H1 (cell line): ENCODE results near the gene EPHA6. TPM values are rescaled to one million over a fixed set of nuclear protein-coding genes. Genes with fewer than 3 reads are reported as not detected.

Experiments used
- CTCF ChIA-PET: fragments of 300-600 bp; sonication (Branson Sonifier 250); formaldehyde crosslinking; loops from one replicate; lab custom pipeline; 2021; ENCODE audit not compliant: partially characterized antibody; lab: Charles Lee
- POLR2A ChIA-PET: fragments of 300-600 bp; sonication (Branson Sonifier 250); formaldehyde crosslinking; loops from one replicate; lab custom pipeline; 2021; ENCODE audit warnings: inconsistent platforms; ENCODE audit not compliant: partially characterized antibody; lab: Charles Lee
- DNase-seq, 2 experiments: peaks; one replicate each; pipeline versions ENCODE4 v3.0.0 to v3.0.0-alpha.2; 2010 to 2022; ENCODE audit warnings: low spot score in 2 of 2, low read depth in 1 of 2, mixed read lengths in 1 of 2
- FAIRE-seq: peaks from 2 replicates; lab custom pipeline; 2011; peaks lifted over from hg19 to GRCh38; lab: Jason Lieb, UNC
- H2AFZ ChIP-seq: 2 replicates; pipeline ENCODE4 v1.8.1; 2012; ENCODE audit warnings: low read length, inconsistent platforms
- H2AK5ac ChIP-seq: 2 replicates; pipeline ENCODE4 v1.6.1; 2013; ENCODE audit warnings: low read depth, low read length
- H2BK120ac ChIP-seq: replicated peaks from 2 replicates; pipeline ENCODE3; 2013; ENCODE audit warnings: low read depth, low read length, inconsistent platforms
- H2BK12ac ChIP-seq: 2 replicates; pipeline ENCODE4 v1.6.1; 2013; ENCODE audit warnings: low read depth, low read length
- H2BK15ac ChIP-seq: 2 replicates; pipeline ENCODE4 v1.6.1; 2013; ENCODE audit warnings: low read length
- H2BK20ac ChIP-seq: 2 replicates; pipeline ENCODE4 v1.6.1; 2013; ENCODE audit warnings: low read length
- H2BK5ac ChIP-seq: 2 replicates; pipeline ENCODE4 v1.6.1; 2013; ENCODE audit warnings: low read depth, low read length
- H3K14ac ChIP-seq: 2 replicates; pipeline ENCODE4 v1.6.1; 2013; ENCODE audit warnings: inconsistent platforms; ENCODE audit not compliant: insufficient read length
- H3K18ac ChIP-seq: 2 replicates; pipeline ENCODE4 v1.6.1; 2013; ENCODE audit warnings: low read length; ENCODE audit errors: extremely low read depth
- H3K23ac ChIP-seq: 2 replicates; pipeline ENCODE4 v1.6.1; 2013; ENCODE audit warnings: inconsistent platforms; ENCODE audit not compliant: insufficient read length
- H3K23me2 ChIP-seq: 2 replicates; pipeline ENCODE4 v1.6.1; 2013; ENCODE audit warnings: low read depth, low read length
- H3K27ac ChIP-seq: 2 replicates; pipeline ENCODE4 v1.6.1; 2011; ENCODE audit warnings: low read depth, low read length, inconsistent platforms
- H3K27me3 ChIP-seq, 4 experiments: replicated peaks in 1 of 4; 1 replicate in 1 of 4; 2 replicates in 3 of 4; pipeline versions ENCODE4 v1.6.1 to v1.8.1; 2011 to 2013; ENCODE audit warnings: low read length in 3 of 4, mild to moderate bottlenecking in 3 of 4, inconsistent platforms in 2 of 4, mixed read lengths in 2 of 4, moderate library complexity in 1 of 4; ENCODE audit not compliant: control insufficient read depth in 3 of 4, insufficient read depth in 3 of 4; ENCODE audit errors: extremely low read depth in 1 of 4
- H3K36me3 ChIP-seq, 4 experiments: 2 replicates each; pipeline versions ENCODE4 v1.6.1 to v1.8.1; 2011 to 2013; ENCODE audit warnings: mild to moderate bottlenecking in 4 of 4, low read length in 3 of 4, moderate library complexity in 2 of 4, control low read depth in 1 of 4, inconsistent platforms in 1 of 4; ENCODE audit not compliant: insufficient read depth in 4 of 4, control insufficient read depth in 2 of 4
- H3K4ac ChIP-seq: replicated peaks from 2 replicates; pipeline ENCODE3; 2013; ENCODE audit warnings: low read length, low read depth, mixed read lengths, inconsistent platforms; ENCODE audit not compliant: insufficient read length
- H3K4me1 ChIP-seq, 4 experiments: replicated peaks in 1 of 4; 1 replicate in 1 of 4; 2 replicates in 3 of 4; pipeline versions ENCODE4 v1.6.1 to v1.8.1; 2011 to 2013; ENCODE audit warnings: low read length in 3 of 4, inconsistent platforms in 2 of 4, mixed read lengths in 1 of 4; ENCODE audit not compliant: insufficient read depth in 4 of 4, control insufficient read depth in 3 of 4
- H3K4me2 ChIP-seq, 2 experiments: 2 replicates each; pipeline versions ENCODE4 v1.6.1 to v1.8.1; 2011 to 2013; ENCODE audit warnings: low read depth in 2 of 2, low read length in 2 of 2, control low read depth in 1 of 2, inconsistent platforms in 1 of 2, mild to moderate bottlenecking in 1 of 2; ENCODE audit not compliant: insufficient read depth in 1 of 2
- H3K4me3 ChIP-seq, 4 experiments: fragments of 200-600, 300-600 bp in 1 of 4; sonication (generic), shearing (Covaris generic), sonication (Bioruptor Twin) in 1 of 4; 2 replicates each; pipeline versions ENCODE4 v1.5.1 to v1.8.1; 2011 to 2016; ENCODE audit warnings: low read length in 4 of 4, low read depth in 3 of 4, control low read depth in 2 of 4, inconsistent platforms in 2 of 4, mild to moderate bottlenecking in 2 of 4, mixed read lengths in 1 of 4, moderate library complexity in 1 of 4; ENCODE audit not compliant: insufficient read depth in 2 of 4; ENCODE audit errors: extremely low read depth in 1 of 4
- H3K56ac ChIP-seq: replicated peaks from 2 replicates; pipeline ENCODE3; 2013; ENCODE audit warnings: low read depth, mild to moderate bottlenecking, mixed read lengths, low read length, inconsistent platforms; ENCODE audit not compliant: insufficient read length
- H3K79me1 ChIP-seq: 2 replicates; pipeline ENCODE4 v1.6.1; 2013; ENCODE audit warnings: low read depth, low read length, control low read depth
- H3K79me2 ChIP-seq, 2 experiments: 2 replicates each; pipeline versions ENCODE4 v1.6.1 to v1.8.1; 2012 to 2013; ENCODE audit warnings: low read length in 2 of 2, mild to moderate bottlenecking in 2 of 2, inconsistent platforms in 1 of 2; ENCODE audit not compliant: insufficient read depth in 2 of 2, control insufficient read depth in 1 of 2
- H3K9ac ChIP-seq, 4 experiments: replicated peaks in 1 of 4; 1 replicate in 1 of 4; 2 replicates in 3 of 4; pipeline versions ENCODE4 v1.6.1 to v1.8.1; 2011 to 2013; ENCODE audit warnings: low read depth in 3 of 4, low read length in 3 of 4, control low read depth in 2 of 4, mild to moderate bottlenecking in 2 of 4, moderate library complexity in 2 of 4, inconsistent platforms in 1 of 4; ENCODE audit errors: extremely low read depth in 1 of 4
- H3K9me3 ChIP-seq, 2 experiments: 2 replicates each; pipeline versions ENCODE4 v1.6.1 to v1.8.1; 2012 to 2013; ENCODE audit warnings: mild to moderate bottlenecking in 2 of 2, moderate library complexity in 2 of 2, control low read depth in 1 of 2, inconsistent platforms in 1 of 2, low read depth in 1 of 2, low read length in 1 of 2, mixed read lengths in 1 of 2; ENCODE audit not compliant: insufficient read depth in 2 of 2
- H4K20me1 ChIP-seq, 2 experiments: replicated peaks in 1 of 2; 2 replicates each; pipeline versions ENCODE3 to v1.8.1; 2011 to 2013; ENCODE audit warnings: inconsistent platforms in 2 of 2, low read length in 2 of 2, mild to moderate bottlenecking in 1 of 2; ENCODE audit not compliant: insufficient read depth in 2 of 2, control insufficient read depth in 1 of 2
- H4K5ac ChIP-seq: 2 replicates; pipeline ENCODE4 v1.6.1; 2013; ENCODE audit warnings: low read length, low read depth, mixed read lengths, inconsistent platforms; ENCODE audit not compliant: insufficient read length
- H4K8ac ChIP-seq: 2 replicates; pipeline ENCODE4 v1.8.0; 2013; ENCODE audit warnings: mild to moderate bottlenecking, moderate library complexity, low read length, inconsistent platforms; ENCODE audit not compliant: insufficient read depth; ENCODE audit errors: extremely low read depth
- H4K91ac ChIP-seq: replicated peaks from 2 replicates; pipeline ENCODE3; 2013; ENCODE audit warnings: low read length, mixed read lengths, inconsistent platforms; ENCODE audit not compliant: insufficient read length
- BCL11A ChIP-seq, 2 experiments: IDR thresholded peaks; one replicate each; pipeline ENCODE4 v1.6.1; 2011; ENCODE audit warnings: low read depth in 2 of 2, low read length in 2 of 2, mild to moderate bottlenecking in 2 of 2
- EP300 ChIP-seq, 2 experiments: IDR thresholded peaks; 1 replicate in 1 of 2; 2 replicates in 1 of 2; pipeline ENCODE4 v1.6.1; 2011 to 2012; ENCODE audit warnings: low read depth in 2 of 2, low read length in 2 of 2, mild to moderate bottlenecking in 2 of 2, borderline replicate concordance in 1 of 2, inconsistent platforms in 1 of 2, moderate library complexity in 1 of 2
- KDM1A ChIP-seq: fragments of 200-600, 300-600 bp; sonication (generic); IDR thresholded peaks from 2 replicates; pipeline ENCODE4 v1.7.1; 2016; ENCODE audit warnings: mild to moderate bottlenecking, low read length, borderline replicate concordance
- RBBP5 ChIP-seq: IDR thresholded peaks from 2 replicates; pipeline ENCODE4 v1.7.1; 2012; ENCODE audit warnings: low read depth, mild to moderate bottlenecking, inconsistent platforms, low read length, moderate library complexity, borderline replicate concordance
- TBP ChIP-seq: IDR thresholded peaks from 2 replicates; pipeline ENCODE4 v1.6.1; 2011; ENCODE audit warnings: low read depth, low read length, improper control_type of control experiment
- TEAD4 ChIP-seq: IDR thresholded peaks from 2 replicates; pipeline ENCODE4 v1.6.1; 2012; ENCODE audit warnings: low read depth, low read length, inconsistent platforms, mixed read lengths
- WGBS, 2 experiments: shearing (Covaris generic) in 1 of 2; methylation state at CpG; one replicate each; pipeline versions ENCODE4 v1.1.6 to v1.1.7; 2013 to 2015; ENCODE audit warnings: low lambda C conversion rate in 2 of 2, mixed read lengths in 2 of 2, inconsistent platforms in 1 of 2, low coverage in 1 of 2, missing lambda C conversion rate in 1 of 2; ENCODE audit not compliant: insufficient replicate concordance in 2 of 2, insufficient coverage in 1 of 2, insufficient read length in 1 of 2; ENCODE audit errors: extremely low coverage in 1 of 2, missing lambda C conversion rate in 1 of 2; 5-methylcytosine and 5-hydroxymethylcytosine counted together
- polyA plus RNA-seq, 7 experiments: library from polyadenylated mRNA; depleted of rRNA in 3 of 7; stranded (reverse) in 5 of 7; unstranded in 2 of 7; fragments of >200 nt in 5 of 7; fragments of 200-250 nt in 2 of 7; gene quantifications; 1 replicate in 5 of 7; 2 replicates in 1 of 7; 4 replicates in 1 of 7; pipeline versions ENCODE4 v1.2.1 to v1.2.3, GENCODE V29; 2011 to 2013; ENCODE audit warnings: missing spikeins in 2 of 7, mixed read lengths in 2 of 7
- total RNA-seq: library from RNA; stranded (reverse); fragmentation: NEBNext Ultra II Directional; extraction: Animal tissue kit (Norgen Biotek cat#: 25700); gene quantifications from 2 replicates; pipeline ENCODE4 v1.2.1, GENCODE V29; 2021

EPHA6 gene
- total and polyA plus RNA-seq, 2 of the 8 experiments (the other 6 are each of a cell fraction or from before 2014, with no cell fraction given), result 0.83 to 3.2 TPM

DNA sequence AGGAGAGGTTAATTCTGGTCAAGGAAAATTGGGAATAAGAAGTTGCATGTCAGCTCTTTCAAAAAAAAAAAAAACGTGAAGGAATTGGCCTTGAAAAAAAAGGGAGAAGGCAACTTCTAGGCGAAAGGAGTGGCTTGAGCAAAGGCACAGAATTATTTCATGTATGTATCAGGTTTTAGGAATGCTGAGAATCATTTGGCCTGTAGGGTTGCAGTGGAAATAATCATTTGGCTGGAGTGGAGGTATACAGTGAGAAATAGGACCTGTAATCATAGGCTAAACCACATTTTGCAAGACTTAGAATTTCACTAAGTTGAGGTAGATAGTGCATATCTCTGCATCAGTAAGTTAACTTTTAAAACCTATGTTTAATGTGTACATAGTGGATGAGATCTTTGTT, 54.9 kb downstream of the EPHA6 start:
- FAIRE-seq, result no peak
- 78% methylated on average over 2 of the region's 2 CpGs; no CpG with 5 or more reads in 1 of the 2 experiments for WGBS, 2 experiments
- no peak overlapping the region for H4K91ac ChIP-seq
- no peak for TF ChIP-seq BCL11A (IDR thresholded peaks at IDR 0.05; ENCODE audit: low read depth in 2 of 2, low read length in 2 of 2)
- no peak for TF ChIP-seq EP300 (IDR thresholded peaks at IDR 0.05; ENCODE audit: borderline replicate concordance in 1 of 2, low read depth in 2 of 2, low read length in 2 of 2)
- TF ChIP-seq TEAD4, result no peak
- TF ChIP-seq KDM1A, result no peak
- TF ChIP-seq RBBP5, result no peak
- TF ChIP-seq TBP, result no peak

More for the DNA sequence above, 54.9 kb downstream of the EPHA6 start:
- H3K4ac ChIP-seq, result no peak overlapping the region
- H2BK120ac ChIP-seq, result no peak overlapping the region
- no peak for DNase-seq
- H4K20me1 ChIP-seq, result no peaks in the 10 kb centered on the region
- no peaks in the 10 kb centered on the region for H3K4me1 ChIP-seq
- H3K36me3 ChIP-seq, result no peaks in the 10 kb centered on the region
- no peak overlapping the region for H2BK15ac ChIP-seq
- no peaks in the 10 kb centered on the region for H3K9me3 ChIP-seq
- H3K79me1 ChIP-seq, result no peaks in the 10 kb centered on the region
- H4K5ac ChIP-seq, result no peak overlapping the region
- no peak overlapping the region for H2BK20ac ChIP-seq
- no peak overlapping the region for H2BK5ac ChIP-seq
- H2AK5ac ChIP-seq, result no peak overlapping the region
- H2BK12ac ChIP-seq, result no peak overlapping the region
- H3K14ac ChIP-seq, result no peak overlapping the region
- H3K9ac ChIP-seq, result no peak overlapping the region
- no peak overlapping the region for H3K27ac ChIP-seq
- CTCF ChIA-PET, result no interaction called here
- no peaks in the 10 kb centered on the region for H3K27me3 ChIP-seq
- no peaks in the 10 kb centered on the region for H3K23me2 ChIP-seq
- H4K8ac ChIP-seq, result no peak overlapping the region
- no peak overlapping the region for H2AFZ ChIP-seq
- no peak overlapping the region for H3K56ac ChIP-seq
- H3K4me2 ChIP-seq, result no peak overlapping the region
- H3K79me2 ChIP-seq, result no peaks in the 10 kb centered on the region
- POLR2A ChIA-PET, result no interaction called here
- no peak overlapping the region for H3K18ac ChIP-seq
- H3K23ac ChIP-seq, result no peak overlapping the region
- no peak overlapping the region for H3K4me3 ChIP-seq
